Stimulated activated CD8-positive, alpha-beta memory T cell treated with anti-CD3 and anti-CD28 coated beads, Interleukin-15, amount 100 ng/mL, for 1 hour (primary cell): ENCODE measurements around the gene FSTL4.

Experiments
- DNase-seq: peaks from one replicate; pipeline ENCODE4 v3.0.0-alpha.2; 2020; ENCODE audit warnings: low read depth

The FSTL4 gene

DNA sequence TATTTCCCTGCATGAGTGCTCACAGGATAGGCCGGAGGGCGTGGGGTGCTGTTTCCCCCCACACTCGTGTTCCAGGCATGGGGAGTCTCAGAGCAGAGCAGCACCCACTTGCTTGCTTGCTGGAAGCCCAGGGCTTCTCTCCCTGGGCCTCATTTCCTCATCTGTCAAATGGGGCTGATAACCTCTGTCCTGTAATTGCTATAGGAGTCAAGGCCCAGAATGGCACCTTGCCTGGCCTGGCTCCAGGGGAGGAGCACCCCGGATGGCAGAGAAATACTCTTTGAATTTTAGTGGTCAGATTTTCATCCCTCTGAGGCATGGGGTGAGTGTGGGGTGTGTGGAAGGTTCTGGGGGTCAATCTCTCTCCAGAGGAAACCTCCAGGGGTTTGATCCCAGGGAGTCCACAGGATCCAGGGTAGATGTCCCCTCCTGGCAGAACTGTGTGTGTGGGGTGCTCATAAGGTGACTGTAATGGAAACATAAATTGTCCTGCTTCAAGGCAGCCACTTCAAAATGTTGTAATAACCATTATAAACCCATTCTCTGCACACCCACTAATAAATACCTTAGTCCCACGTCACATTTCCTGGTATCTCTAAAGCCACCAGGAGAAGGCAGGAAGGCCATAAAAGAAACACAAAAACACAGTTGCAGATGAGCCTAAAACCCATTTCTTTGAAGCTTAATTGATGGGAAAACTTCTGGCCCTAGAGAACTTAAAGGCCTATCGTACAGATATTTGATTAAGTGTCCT lies 272.2 kb downstream of the FSTL4 start:
- no peak for DNase-seq

GRCh38 chr5:133338504-133339355 lies 273.6 kb downstream of the FSTL4 start:
- DNase-seq: no peak

- no peak for DNase-seq
Measured at GRCh38 chr5:133337795-133338445, 274.4 kb downstream of the FSTL4 start.

DNA sequence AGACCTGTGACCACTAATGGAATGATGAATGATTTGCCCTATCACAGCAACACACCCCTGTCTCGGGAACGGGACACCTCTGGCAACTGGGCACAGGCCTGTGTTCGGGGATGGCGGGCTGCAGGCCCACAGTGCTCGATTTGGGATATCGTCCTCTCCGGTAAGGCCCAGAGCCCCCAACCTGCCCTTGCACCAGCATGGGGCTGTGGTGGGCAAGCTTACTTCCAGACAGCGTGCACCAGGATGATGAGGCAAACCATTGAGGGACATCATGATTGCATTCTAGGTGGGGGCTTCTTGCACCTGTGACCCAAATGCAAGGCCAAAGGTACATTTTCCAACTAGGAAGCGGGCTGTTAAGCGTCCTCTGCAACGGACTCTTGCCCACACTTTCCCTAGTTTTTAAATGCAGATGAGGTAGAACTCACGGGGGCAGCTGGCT lies 275.4 kb downstream of the FSTL4 start:
- DNase-seq: no peak

DNA sequence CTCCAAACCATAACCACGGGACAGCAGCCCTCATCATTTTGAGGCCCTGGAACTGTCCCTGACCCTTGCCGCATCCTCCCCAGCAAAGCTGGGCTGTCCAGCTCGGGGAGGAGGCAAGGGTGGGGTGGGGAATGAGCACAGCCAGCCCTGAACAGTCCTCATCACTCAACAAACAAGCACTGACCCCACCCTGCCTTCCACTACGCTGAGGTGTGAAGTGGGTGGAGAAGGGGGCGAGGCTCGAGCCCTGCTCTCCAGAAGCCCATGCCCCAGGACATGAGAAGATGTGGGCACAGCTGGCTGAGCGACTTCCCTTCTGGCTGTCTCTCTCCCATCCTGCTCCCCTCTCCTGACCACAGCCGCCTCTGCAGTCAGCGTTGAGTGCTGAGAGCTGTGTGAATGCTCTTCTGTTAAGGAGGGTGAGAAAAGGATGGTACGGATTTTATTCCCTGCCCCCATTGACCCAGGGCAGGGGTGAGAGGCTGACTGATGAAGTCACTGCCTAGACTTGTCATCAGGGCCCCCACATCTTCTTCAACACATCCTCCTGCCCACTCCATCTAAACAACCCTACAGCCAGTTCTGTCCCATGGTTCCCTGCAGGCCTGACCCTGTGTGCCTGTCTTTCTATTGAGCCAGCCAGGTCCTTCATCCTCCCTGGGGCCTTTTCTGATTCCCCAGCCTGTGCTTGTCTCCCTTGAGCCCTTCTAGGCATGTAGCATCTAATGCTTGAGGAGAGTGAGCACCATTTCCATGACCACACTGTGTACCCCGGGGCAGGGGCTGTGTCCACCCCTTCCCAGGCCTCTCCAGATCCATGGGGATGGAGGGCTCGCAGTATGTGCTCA lies 276.0 kb downstream of the FSTL4 start:
- DNase-seq: no peak

DNA sequence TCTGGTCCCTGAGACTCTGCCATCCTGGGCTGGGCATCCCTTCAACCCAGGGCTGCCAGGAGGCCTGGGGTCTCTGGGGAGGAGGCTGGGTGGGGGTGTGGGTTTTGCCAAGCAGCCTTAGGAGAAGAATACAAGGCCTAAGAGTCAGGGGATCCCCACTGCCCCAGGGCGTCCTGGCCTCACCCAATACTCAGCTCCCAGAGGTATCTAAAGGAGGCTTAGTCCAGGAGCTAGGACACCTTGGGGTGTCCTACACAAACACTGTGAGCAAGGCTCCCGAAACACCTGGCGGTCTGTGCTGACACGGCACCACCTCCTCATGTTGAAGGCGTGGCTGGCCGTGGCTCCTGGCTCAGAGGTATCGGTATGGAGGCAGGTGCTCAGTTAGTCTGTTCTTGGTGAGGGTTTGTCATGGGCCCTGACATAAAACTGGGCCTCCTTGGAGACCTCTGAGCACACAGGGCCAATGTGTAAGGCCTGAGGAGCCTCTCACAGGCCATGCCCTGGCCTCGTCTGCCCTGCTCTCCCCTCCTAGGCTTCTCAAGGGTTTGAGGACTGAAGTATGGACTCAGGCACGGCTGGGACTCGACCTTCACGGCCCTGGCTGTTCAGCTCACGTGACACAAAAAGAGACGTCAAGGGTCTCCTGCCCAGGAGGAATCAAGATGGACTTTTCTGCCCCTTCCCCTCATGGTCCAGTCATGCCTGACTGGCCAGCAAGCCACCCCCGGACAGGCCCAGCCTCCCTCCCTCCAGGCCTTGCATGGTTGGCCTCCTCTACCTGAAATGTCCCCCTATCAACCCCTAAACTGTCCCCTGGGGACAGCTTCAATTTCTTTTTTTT lies 277.3 kb downstream of the FSTL4 start:
- no peak for DNase-seq

- no peak for DNase-seq
Measured at GRCh38 chr5:133333326-133334150, 278.8 kb downstream of the FSTL4 start.

DNA sequence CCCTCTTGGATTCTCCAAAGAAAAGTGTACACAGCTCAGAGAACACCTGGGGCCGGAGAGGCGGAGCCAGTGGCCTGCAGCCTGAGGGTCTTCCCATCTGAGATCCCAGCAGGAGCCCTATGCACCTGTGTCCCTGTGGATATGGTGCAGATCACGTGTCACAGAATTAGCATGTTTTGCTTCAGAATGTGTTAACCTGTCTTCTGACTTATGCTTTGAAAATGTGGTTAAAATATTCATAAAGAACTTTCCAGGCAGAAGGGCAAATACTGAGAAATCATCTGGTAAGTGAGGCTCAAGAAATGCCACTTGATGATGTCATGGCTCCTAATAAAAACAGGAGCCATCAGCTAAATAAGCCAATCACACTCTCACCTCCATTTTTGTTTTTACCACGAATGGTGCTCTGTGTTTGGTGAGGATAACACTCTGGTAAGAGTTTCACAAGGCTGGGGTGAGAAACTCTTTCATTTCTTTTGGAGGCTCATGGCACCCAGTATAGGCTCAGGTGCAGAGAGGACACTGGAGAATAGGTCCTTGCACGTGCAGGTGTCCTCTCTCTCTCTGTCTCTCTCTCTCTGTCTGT lies 279.8 kb downstream of the FSTL4 start:
- DNase-seq: no peak

DNA sequence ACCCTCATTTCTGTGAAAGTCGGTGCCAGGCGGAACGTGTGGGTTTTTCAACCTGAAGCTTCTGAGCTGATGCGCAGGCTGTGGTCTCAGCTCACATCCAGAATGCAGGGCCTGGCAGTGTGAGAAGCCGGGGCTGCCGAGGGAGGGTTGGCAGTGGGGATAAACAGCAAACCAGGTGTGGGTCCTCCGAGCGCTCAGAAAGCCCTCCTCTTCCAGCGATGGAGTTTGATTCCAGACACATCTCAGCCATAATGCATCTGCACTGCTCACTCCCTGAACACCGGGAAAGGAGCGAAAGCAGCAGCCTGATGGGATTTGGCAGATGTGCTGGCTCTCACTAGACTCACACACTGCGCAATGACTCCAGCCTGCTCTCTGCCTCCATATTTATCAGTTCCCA lies 280.4 kb downstream of the FSTL4 start:
- no peak for DNase-seq

DNA sequence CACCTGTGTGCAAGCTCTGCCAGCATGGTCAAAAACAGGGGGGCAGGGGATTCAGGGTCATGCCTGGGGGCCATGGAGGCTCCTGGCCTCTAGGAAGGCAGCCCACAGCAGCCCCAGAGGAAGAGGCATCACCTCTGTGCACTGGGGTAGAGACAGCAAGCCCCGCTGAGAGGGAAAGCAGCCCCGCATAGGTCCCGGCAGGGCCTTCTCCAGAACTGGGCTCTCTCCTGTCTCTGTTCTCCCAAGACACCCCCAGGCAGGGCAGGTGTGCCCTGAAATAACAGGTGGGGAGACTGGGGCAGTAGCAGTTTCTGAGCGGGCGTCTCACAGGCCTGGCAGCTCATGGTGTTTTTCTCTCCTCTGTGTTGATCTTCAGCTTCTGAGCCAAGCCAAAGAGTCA lies 281.4 kb downstream of the FSTL4 start:
- DNase-seq: no peak

GRCh38 chr5:133328800-133329199 lies 283.5 kb downstream of the FSTL4 start:
- no peak for DNase-seq

DNA sequence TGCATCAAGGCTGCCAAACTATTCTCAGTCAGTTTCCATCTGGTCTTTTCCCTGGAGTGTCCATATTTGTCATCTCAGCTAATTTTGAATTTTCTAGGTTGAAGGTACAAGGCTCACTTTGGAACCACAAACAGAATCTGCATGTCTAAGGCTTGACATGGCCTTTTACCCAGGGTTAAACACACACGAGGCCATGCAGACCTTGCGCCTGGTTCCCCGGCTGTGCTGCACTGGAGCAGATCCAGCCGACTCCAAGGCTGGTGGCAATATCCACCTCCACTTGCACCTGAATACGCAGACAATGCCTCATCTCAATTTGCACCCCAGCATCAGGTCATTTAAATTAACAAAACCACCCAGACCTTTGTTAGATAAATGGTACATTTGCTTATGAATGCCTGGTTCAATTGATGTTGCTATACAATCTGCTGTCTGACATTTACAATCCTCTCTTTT lies 284.4 kb downstream of the FSTL4 start:
- DNase-seq: no peak

DNA sequence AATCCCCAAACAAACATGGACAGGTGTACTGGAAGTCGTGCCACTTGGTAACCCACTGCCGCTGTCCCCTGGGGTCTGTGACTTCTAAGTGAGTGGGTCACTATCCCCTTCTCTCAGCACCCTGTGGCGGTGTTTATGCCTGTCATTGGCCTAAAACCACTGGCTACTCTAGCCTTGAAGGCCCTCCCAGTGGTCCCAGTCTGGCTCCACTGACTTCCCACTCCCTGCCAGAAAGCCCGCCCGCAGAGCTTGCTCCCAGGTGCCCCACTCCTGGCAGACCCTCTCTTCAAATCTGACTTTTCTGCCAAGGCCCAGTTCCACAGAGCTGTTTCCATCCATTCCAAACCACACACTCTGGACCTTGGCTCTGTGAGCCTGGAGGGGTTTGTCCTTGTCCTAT lies 286.0 kb downstream of the FSTL4 start:
- DNase-seq: no peak

GRCh38 chr5:133325864-133326263 lies 286.5 kb downstream of the FSTL4 start:
- DNase-seq: no peak

- no peak for DNase-seq
Measured at GRCh38 chr5:133324926-133325325, 287.4 kb downstream of the FSTL4 start.

- no peak for DNase-seq
Measured at GRCh38 chr5:133323494-133324457, 288.6 kb downstream of the FSTL4 start.

DNA sequence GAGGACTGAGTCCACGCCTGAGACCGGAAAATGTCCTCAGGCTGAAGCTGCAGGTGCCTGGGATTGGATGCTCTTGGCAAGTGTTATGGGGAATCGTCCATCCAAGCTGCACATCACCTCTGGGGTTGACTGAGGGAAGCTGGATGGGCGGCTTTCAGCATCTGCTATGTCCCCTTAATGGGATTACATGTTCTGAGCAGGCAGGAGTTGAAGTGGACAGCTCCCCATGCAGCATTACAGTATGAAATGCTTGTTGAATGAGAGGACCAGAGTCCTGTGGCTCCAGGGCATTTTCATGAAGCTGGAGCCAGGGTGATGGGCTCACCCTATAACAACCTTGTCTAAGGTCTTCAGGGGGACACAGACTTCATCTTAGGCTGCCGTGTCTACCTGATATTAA lies 289.6 kb downstream of the FSTL4 start:
- DNase-seq: no peak

- no peak for DNase-seq
Measured at GRCh38 chr5:133321833-133322420, 290.4 kb downstream of the FSTL4 start.
